Endothelial cell of umbilical vein (primary cell): Measurements from ENCODE around the gene PAQR6. TPM values are rescaled to one million over a fixed set of nuclear protein-coding genes. Genes with fewer than 3 reads are reported as not detected.

Experiments used
- BruUV-seq: library from RNA; stranded (reverse); fragments of 400-500 nt; replicated peaks from 2 replicates; lab custom pipeline; 2021; lab: Mats Ljungman, UMichigan
- CTCF ChIA-PET: fragments of 300-600, 350-600 bp; sonication (Branson Sonifier 250); formaldehyde crosslinking; loops from one replicate; lab custom pipeline; 2021; ENCODE audit warnings: antibody characterized with exemption, inconsistent platforms; lab: Charles Lee
- POLR2A ChIA-PET: fragments of 300-600, 350-600 bp; sonication (Branson Sonifier 250); formaldehyde crosslinking; loops from one replicate; lab custom pipeline; 2021; ENCODE audit warnings: antibody characterized with exemption, inconsistent platforms; lab: Charles Lee
- DNase-seq: peaks from one replicate; pipeline ENCODE4 v3.0.0-alpha.2; 2011; ENCODE audit warnings: low read depth, low spot score
- FAIRE-seq: peaks from 2 replicates; lab custom pipeline; 2011; peaks lifted over from hg19 to GRCh38; lab: Jason Lieb, UNC
- H2AFZ ChIP-seq: 2 replicates; pipeline ENCODE4 v1.6.0; 2012; ENCODE audit warnings: low read depth, low read length, control low read depth, inconsistent platforms
- H3K27ac ChIP-seq: 2 replicates; pipeline ENCODE4 v1.5.1; 2011; ENCODE audit warnings: low read depth, mild to moderate bottlenecking, control low read depth, low read length, moderate library complexity; ENCODE audit not compliant: insufficient read depth
- H3K27me3 ChIP-seq, 2 experiments: 2 replicates each; pipeline versions ENCODE4 v1.6.0 to v1.6.1; 2011; ENCODE audit warnings: low read length in 2 of 2, mixed read lengths in 1 of 2; ENCODE audit not compliant: control insufficient read depth in 2 of 2, insufficient read depth in 2 of 2
- H3K36me3 ChIP-seq, 2 experiments: 2 replicates in 1 of 2; 3 replicates in 1 of 2; pipeline ENCODE4 v1.5.1; 2011; ENCODE audit warnings: low read length in 2 of 2, mild to moderate bottlenecking in 1 of 2, moderate library complexity in 1 of 2; ENCODE audit not compliant: control insufficient read depth in 2 of 2, insufficient read depth in 2 of 2; ENCODE audit errors: extremely low read depth in 1 of 2
- H3K4me1 ChIP-seq: 3 replicates; pipeline ENCODE4 v1.5.1; 2011; ENCODE audit warnings: mild to moderate bottlenecking, low read length; ENCODE audit not compliant: control insufficient read depth, insufficient read depth; ENCODE audit errors: extremely low read depth
- H3K4me2 ChIP-seq: 2 replicates; pipeline ENCODE4 v1.6.1; 2011; ENCODE audit warnings: low read length, control low read depth, mixed read lengths; ENCODE audit not compliant: insufficient read depth
- H3K4me3 ChIP-seq, 3 experiments: fragments of 200-600 bp in 1 of 3; sonication (generic), shearing (Covaris generic) in 1 of 3; replicated peaks in 1 of 3; 2 replicates each; pipeline ENCODE4 v1.5.1; 2011 to 2016; ENCODE audit warnings: control low read depth in 3 of 3, low read length in 3 of 3, mild to moderate bottlenecking in 2 of 3, inconsistent platforms in 1 of 3, low read depth in 1 of 3, moderate library complexity in 1 of 3; ENCODE audit not compliant: insufficient read depth in 1 of 3
- H3K79me2 ChIP-seq: 2 replicates; pipeline ENCODE4 v1.6.0; 2012; ENCODE audit warnings: low read length, inconsistent platforms; ENCODE audit not compliant: control insufficient read depth, insufficient read depth
- H3K9ac ChIP-seq: replicated peaks from 2 replicates; pipeline ENCODE3; 2011; ENCODE audit warnings: low read length, control low read depth; ENCODE audit not compliant: insufficient read depth; ENCODE audit errors: extremely low read depth
- H3K9me1 ChIP-seq: replicated peaks from 3 replicates; pipeline ENCODE4 v1.6.0; 2011; ENCODE audit warnings: mild to moderate bottlenecking, low read length; ENCODE audit not compliant: control insufficient read depth, insufficient read depth; ENCODE audit errors: extremely low read depth
- H3K9me3 ChIP-seq: replicated peaks from 2 replicates; pipeline ENCODE4 v1.5.1; 2012; ENCODE audit warnings: low read length, inconsistent platforms; ENCODE audit not compliant: control insufficient read depth, insufficient read depth
- H4K20me1 ChIP-seq: replicated peaks from 2 replicates; pipeline ENCODE3; 2011; ENCODE audit warnings: mild to moderate bottlenecking, low read length; ENCODE audit not compliant: control insufficient read depth, insufficient read depth; ENCODE audit errors: extremely low read depth
- CTCF ChIP-seq, 2 donors: IDR thresholded peaks; 1 replicate in 1 of 2; 2 replicates in 1 of 2; pipeline ENCODE4 v1.5.1; 2011; ENCODE audit warnings: low read length in 2 of 2, mild to moderate bottlenecking in 2 of 2, moderate library complexity in 2 of 2, control low read depth in 1 of 2, inconsistent platforms in 1 of 2, low read depth in 1 of 2; ENCODE audit not compliant: insufficient read depth in 1 of 2; ENCODE audit errors: extremely low read depth in 1 of 2
- EZH2 ChIP-seq: IDR thresholded peaks from 2 replicates; pipeline ENCODE4 v1.6.1; 2012; ENCODE audit warnings: borderline replicate concordance, low read depth, mild to moderate bottlenecking, moderate library complexity, low read length, inconsistent platforms; ENCODE audit not compliant: severe bottlenecking
- GATA2 ChIP-seq: IDR thresholded peaks from 2 replicates; pipeline ENCODE4 v1.7.0; 2011; ENCODE audit warnings: low read depth, mild to moderate bottlenecking, moderate library complexity, mixed read lengths, low read length; ENCODE audit not compliant: insufficient read length, insufficient read depth
- JUN ChIP-seq: IDR thresholded peaks from 2 replicates; pipeline ENCODE4 v1.6.1; 2011; ENCODE audit warnings: borderline replicate concordance, low read depth; ENCODE audit not compliant: insufficient read length, insufficient read depth
- MAX ChIP-seq: IDR thresholded peaks from 2 replicates; pipeline ENCODE4 v1.6.1; 2011; ENCODE audit not compliant: insufficient read depth, insufficient read length
- MYC ChIP-seq: IDR thresholded peaks from one replicate; pipeline ENCODE4 v1.6.1; 2011; ENCODE audit warnings: mild to moderate bottlenecking, low read depth, low read length
- POLR2A ChIP-seq: IDR thresholded peaks from 2 replicates; pipeline ENCODE4 v1.6.1; 2012; ENCODE audit warnings: low read depth, mild to moderate bottlenecking, control low read depth, low read length
- dilution Hi-C: fragments of 300-500 bp; cut with MboI; formaldehyde crosslinking; loops from one replicate; pipeline ENCODE4 v1.15.0; 2019; ENCODE audit warnings: low sequenced_read_pairs; ENCODE audit not compliant: extremely low pct_ligation_motif_present
- intact Hi-C: fragments of 100-400 bp; cut with micrococcal nuclease; formaldehyde crosslinking; loops from one replicate; pipeline ENCODE4 v1.10.0; 2022
- polyA plus RNA-seq, 4 experiments: library from polyadenylated mRNA; depleted of rRNA in 3 of 4; stranded (reverse) in 3 of 4; unstranded in 1 of 4; fragments of >200 nt; gene quantifications; 2 replicates each; pipeline versions ENCODE4 v1.2.1 to v1.2.3, GENCODE V29; 2011 to 2012; ENCODE audit warnings: missing spikeins in 1 of 4
- total RNA-seq: library from RNA; stranded (reverse); gene quantifications from 2 replicates; pipeline ENCODE4 v1.2.3, GENCODE V29; 2021

The PAQR6 gene
- total and polyA plus RNA-seq, 2 donors (not counting 3 experiments of a cell fraction or from before 2014, with no cell fraction given), result 1.6 to 2.2 TPM

- Histone ChIP-seq H3K9ac (no peak overlapping the region), H3K4me1 (peaks cover 11% of the 10 kb centered on the region), H2AFZ (no peak overlapping the region), H4K20me1 (no peaks in the 10 kb centered on the region), H3K79me2 (no peaks in the 10 kb centered on the region), H3K4me2 (no peak overlapping the region), H3K27me3 (peaks cover 0 to 4% of the 10 kb centered on the region in 2 experiments), H3K27ac (no peak overlapping the region), H3K36me3 (peaks cover 4 to 28% of the 10 kb centered on the region in 2 experiments), H3K9me3 (no peaks in the 10 kb centered on the region), H3K4me3 (no peak overlapping the region), H3K9me1 (no peaks in the 10 kb centered on the region)
- POLR2A ChIA-PET, result no interaction called here
- CTCF ChIA-PET, result interaction anchor here (1.6 to 3.8 kb wide), 3 partner anchors 14 to 101 kb away, joined by 3 to 17 read pairs (median 7); no protein-coding TSS in a partner anchor
- dilution Hi-C loops, result no loop called here
- intact Hi-C loops, result no loop called here
- FAIRE-seq (no peak), DNase-seq (no peak)
- TF ChIP-seq EZH2 (no peak), MAX (no peak), POLR2A (peak; percentile 54), GATA2 (no peak), MYC (no peak), CTCF (IDR thresholded peaks at IDR 0.05; ENCODE audit: extremely low read depth in 1 of 2, insufficient read depth in 1 of 2, low read depth in 1 of 2, low read length in 2 of 2) (no peak), JUN (no peak)
- no TSS peak for BruUV-seq
These were observed 936 bp downstream of the PAQR6 start for GRCh38 chr1:156246781-156247459.
